Measurements from ENCODE around the gene FER.

- TF ChIP-seq CTCF (IDR thresholded peaks at IDR 0.05) (no peak), POLR2AphosphoS5 (IDR thresholded peaks at IDR 0.05; ENCODE audit: low read depth, low read length) (no peak), SIN3A (IDR thresholded peaks at IDR 0.05; ENCODE audit: borderline replicate concordance, insufficient read depth, low read depth, low read length) (no peak), REST (IDR thresholded peaks at IDR 0.05; ENCODE audit: insufficient read depth in 1 of 2, low read depth in 2 of 2, low read length in 1 of 2) (no peak), TCF7L2 (IDR thresholded peaks at IDR 0.05; ENCODE audit: low read depth, low read length) (no peak)
Observed at GRCh38 chr5:109113608-109114007, 365.9 kb downstream of the FER start.

Data from Panc1 (cell line).